Upper lobe of right lung (tissue), 1 donor: ENCODE data around the gene PJA2. TPM values are rescaled to one million over a fixed set of nuclear protein-coding genes. Genes with fewer than 3 reads are reported as not detected.

ENCODE experiments used
- ATAC-seq: fragments of 200-7000 bp; cut with Tn5 transposase; one replicate; pipeline ENCODE4 v1.9.1; 2020; ENCODE audit warnings: mild to moderate bottlenecking, moderate library complexity
- DNase-seq: peaks from one replicate; pipeline ENCODE4 v3.0.0-alpha.2; 2020
- H3K27ac ChIP-seq: fragments of 200-600 bp; one replicate; pipeline ENCODE4 v1.8.0; 2022
- H3K27me3 ChIP-seq: fragments of 200-600 bp; one replicate; pipeline ENCODE4 v1.8.0; 2022; ENCODE audit warnings: mild to moderate bottlenecking
- H3K36me3 ChIP-seq: fragments of 200-600 bp; one replicate; pipeline ENCODE4 v1.8.0; 2022
- H3K4me1 ChIP-seq: fragments of 200-600 bp; one replicate; pipeline ENCODE4 v1.8.0; 2022
- H3K4me3 ChIP-seq: fragments of 200-600 bp; one replicate; pipeline ENCODE4 v1.8.0; 2022; ENCODE audit warnings: mild to moderate bottlenecking
- H3K9me3 ChIP-seq: fragments of 200-600 bp; one replicate; pipeline ENCODE4 v1.8.0; 2022
- CTCF ChIP-seq: fragments of 200-600 bp; IDR thresholded peaks from one replicate; pipeline ENCODE4 v1.8.0; 2022; ENCODE audit warnings: antibody characterized with exemption
- intact Hi-C: fragments of 100-400 bp; cut with DNase I; formaldehyde crosslinking; loops from one replicate; pipeline ENCODE4 v1.11.0; 2022
- total RNA-seq: library from RNA; stranded (reverse); fragmentation: NEBNext Ultra II Directional; extraction: Animal tissue kit (Norgen Biotek cat#: 25700); gene quantifications from one replicate; pipeline ENCODE4 v1.2.1, GENCODE V29; 2021
- donor health status: DM: no; HTN: yes; CAD: no; lungs with severe emphysema.

Gene PJA2
- total RNA-seq, 1 donor from 2014 or later = 93.9 TPM

GRCh38 chr5:109312695-109313094 is 97.1 kb downstream of the PJA2 start:
- no peaks in the 10 kb centered on the region for H3K9me3 ChIP-seq
- no peaks in the 10 kb centered on the region for H3K36me3 ChIP-seq
- no peak overlapping the region for H3K4me3 ChIP-seq
- DNase-seq (no peak), ATAC-seq (no peak)
- H3K27me3 ChIP-seq = no peaks in the 10 kb centered on the region
- H3K4me1 ChIP-seq = no peaks in the 10 kb centered on the region
- no peak for TF ChIP-seq CTCF
- intact Hi-C loops = no loop called here
- no peak overlapping the region for H3K27ac ChIP-seq

GRCh38 chr5:109310315-109310714 is 99.5 kb downstream of the PJA2 start:
- H3K9me3 ChIP-seq = no peaks in the 10 kb centered on the region
- ATAC-seq = no peak
- no peaks in the 10 kb centered on the region for H3K27me3 ChIP-seq
- H3K4me3 ChIP-seq = no peak overlapping the region
- intact Hi-C loops = no loop called here
- H3K36me3 ChIP-seq = no peaks in the 10 kb centered on the region
- TF ChIP-seq CTCF = no peak
- DNase-seq = no peak
- no peaks in the 10 kb centered on the region for H3K4me1 ChIP-seq
- H3K27ac ChIP-seq = no peak overlapping the region

GRCh38 chr5:109309326-109310063 is 100.3 kb downstream of the PJA2 start:
- H3K27me3 ChIP-seq = no peaks in the 10 kb centered on the region
- H3K4me3 ChIP-seq = no peak overlapping the region
- no peak for TF ChIP-seq CTCF
- H3K36me3 ChIP-seq = no peaks in the 10 kb centered on the region
- DNase-seq (no peak), ATAC-seq (no peak)
- no peak overlapping the region for H3K27ac ChIP-seq
- H3K4me1 ChIP-seq = no peaks in the 10 kb centered on the region
- intact Hi-C loops = no loop called here
- H3K9me3 ChIP-seq = no peaks in the 10 kb centered on the region

- TF ChIP-seq CTCF = no peak
- ATAC-seq (no peak), DNase-seq (no peak)
- intact Hi-C loops = no loop called here
- no peak overlapping the region for H3K4me3 ChIP-seq
- no peaks in the 10 kb centered on the region for H3K4me1 ChIP-seq
- no peak overlapping the region for H3K27ac ChIP-seq
- no peaks in the 10 kb centered on the region for H3K36me3 ChIP-seq
- no peaks in the 10 kb centered on the region for H3K27me3 ChIP-seq
- H3K9me3 ChIP-seq = no peaks in the 10 kb centered on the region
These were observed 101.8 kb downstream of the PJA2 start for GRCh38 chr5:109307951-109308350.

GRCh38 chr5:109307456-109307855 is 102.3 kb downstream of the PJA2 start:
- no peak for ATAC-seq
- intact Hi-C loops = no loop called here
- no peak for TF ChIP-seq CTCF

GRCh38 chr5:109305352-109305751 is 104.4 kb downstream of the PJA2 start:
- Histone ChIP-seq H3K27ac (no peak overlapping the region), H3K4me1 (no peaks in the 10 kb centered on the region), H3K9me3 (no peaks in the 10 kb centered on the region), H3K36me3 (no peaks in the 10 kb centered on the region), H3K27me3 (no peaks in the 10 kb centered on the region), H3K4me3 (no peak overlapping the region)
- DNase-seq (no peak), ATAC-seq (no peak)
- TF ChIP-seq CTCF = no peak
- intact Hi-C loops = no loop called here

More at GRCh38 chr5:109307456-109307855, 102.3 kb downstream of the PJA2 start:
- H3K9me3 ChIP-seq = no peaks in the 10 kb centered on the region
- no peak for DNase-seq
- H3K27ac ChIP-seq = no peak overlapping the region
- H3K27me3 ChIP-seq = no peaks in the 10 kb centered on the region
- no peaks in the 10 kb centered on the region for H3K4me1 ChIP-seq
- no peaks in the 10 kb centered on the region for H3K36me3 ChIP-seq
- H3K4me3 ChIP-seq = no peak overlapping the region
